Keratinocyte (primary cell): Measurements from ENCODE around the gene MATK. TPM values are rescaled to one million over a fixed set of nuclear protein-coding genes. Genes with fewer than 3 reads are reported as not detected.

ENCODE experiments used
- DNase-seq: peaks from one replicate; pipeline ENCODE4 v3.0.0-alpha.2; 2011; ENCODE audit warnings: low read depth, missing footprints, low spot score
- FAIRE-seq: peaks from 2 replicates; lab custom pipeline; 2011; peaks lifted over from hg19 to GRCh38; lab: Jason Lieb, UNC
- H2AFZ ChIP-seq: 2 replicates; pipeline ENCODE4 v1.6.0; 2012; ENCODE audit warnings: low read length, control low read depth, inconsistent platforms; ENCODE audit not compliant: control insufficient read depth
- H3K27ac ChIP-seq: 2 replicates; pipeline ENCODE4 v1.5.1; 2011; ENCODE audit warnings: low read length; ENCODE audit not compliant: control insufficient read depth, insufficient read depth
- H3K27me3 ChIP-seq: 3 replicates; pipeline ENCODE4 v1.6.0; 2011; ENCODE audit warnings: low read length; ENCODE audit not compliant: control insufficient read depth, insufficient read depth; ENCODE audit errors: extremely low read depth
- H3K36me3 ChIP-seq, 2 experiments: 2 replicates in 1 of 2; 3 replicates in 1 of 2; pipeline ENCODE4 v1.5.1; 2011; ENCODE audit warnings: low read length in 2 of 2, mild to moderate bottlenecking in 1 of 2; ENCODE audit not compliant: control insufficient read depth in 2 of 2, insufficient read depth in 2 of 2; ENCODE audit errors: extremely low read depth in 1 of 2
- H3K4me1 ChIP-seq: 3 replicates; pipeline ENCODE4 v1.5.1; 2011; ENCODE audit warnings: low read length; ENCODE audit not compliant: control insufficient read depth, insufficient read depth; ENCODE audit errors: extremely low read depth
- H3K4me2 ChIP-seq: 3 replicates; pipeline ENCODE4 v1.6.0; 2011; ENCODE audit warnings: low read depth, low read length; ENCODE audit not compliant: control insufficient read depth, insufficient read depth; ENCODE audit errors: extremely low read depth
- H3K4me3 ChIP-seq, 3 experiments: fragments of 200-600 bp in 1 of 3; sonication (generic) in 1 of 3; 2 replicates in 2 of 3; 3 replicates in 1 of 3; pipeline ENCODE4 v1.5.1; 2011 to 2016; ENCODE audit warnings: low read length in 3 of 3, mild to moderate bottlenecking in 3 of 3, control low read depth in 2 of 3, inconsistent platforms in 1 of 3, low read depth in 1 of 3, mixed read lengths in 1 of 3, mixed run types in 1 of 3, moderate library complexity in 1 of 3; ENCODE audit not compliant: control insufficient read depth in 2 of 3, insufficient read depth in 2 of 3; ENCODE audit errors: extremely low read depth in 1 of 3
- H3K79me2 ChIP-seq: 2 replicates; pipeline ENCODE4 v1.6.0; 2012; ENCODE audit warnings: low read length; ENCODE audit not compliant: control insufficient read depth, insufficient read depth
- H3K9ac ChIP-seq: 3 replicates; pipeline ENCODE4 v1.6.0; 2011; ENCODE audit warnings: low read length; ENCODE audit not compliant: control insufficient read depth, insufficient read depth; ENCODE audit errors: extremely low read depth
- H3K9me1 ChIP-seq: 3 replicates; pipeline ENCODE4 v1.6.0; 2011; ENCODE audit warnings: low read length; ENCODE audit not compliant: control insufficient read depth, insufficient read depth; ENCODE audit errors: extremely low read depth
- H3K9me3 ChIP-seq: 2 replicates; pipeline ENCODE4 v1.5.1; 2012; ENCODE audit warnings: low read depth, low read length; ENCODE audit not compliant: control insufficient read depth
- H4K20me1 ChIP-seq: 3 replicates; pipeline ENCODE4 v1.6.0; 2011; ENCODE audit warnings: low read length; ENCODE audit not compliant: control insufficient read depth, insufficient read depth; ENCODE audit errors: extremely low read depth
- EZH2 ChIP-seq: IDR thresholded peaks from one replicate; pipeline ENCODE4 v1.6.1; 2012; ENCODE audit warnings: inconsistent platforms, mild to moderate bottlenecking, low read length, moderate library complexity
- dilution Hi-C: fragments of 300-500 bp; cut with MboI; formaldehyde crosslinking; loops from one replicate; pipeline ENCODE4 v1.7.0; 2020; ENCODE audit warnings: low sequenced_read_pairs; ENCODE audit not compliant: extremely low pct_ligation_motif_present
- polyA plus RNA-seq, 5 experiments: library from polyadenylated mRNA; depleted of rRNA in 3 of 5; stranded (reverse) in 3 of 5; stranded (forward) in 1 of 5; unstranded in 1 of 5; fragments of >200 nt; gene quantifications; 1 replicate in 1 of 5; 2 replicates in 3 of 5; 3 replicates in 1 of 5; pipeline versions ENCODE4 v1.2.1 to v1.2.3, GENCODE V29; 2011 to 2012; ENCODE audit warnings: missing spikeins in 2 of 5, low read depth in 1 of 5, low replicate concordance in 1 of 5
- TF ChIP-seq, protein P1 (sequence below), 3 experiments: IDR thresholded peaks in 1 of 3; conservative IDR thresholded peaks in 1 of 3; optimal IDR thresholded peaks in 1 of 3; 2 replicates in 2 of 3; 3 replicates in 1 of 3; pipeline versions ENCODE3 to v1.5.1; 2011; ENCODE audit warnings: low read length in 3 of 3, mild to moderate bottlenecking in 3 of 3, moderate library complexity in 2 of 3, control low read depth in 1 of 3, inconsistent platforms in 1 of 3; ENCODE audit not compliant: insufficient read depth in 2 of 3; ENCODE audit errors: extremely low read depth in 1 of 3

MATK gene
- polyA plus RNA-seq, 1 donor (not counting 4 experiments of a cell fraction or from before 2014, with no cell fraction given): 0.16 TPM

- no peak overlapping the region for H3K4me2 ChIP-seq
- no peak overlapping the region for H2AFZ ChIP-seq
- H3K4me3 ChIP-seq: no peak overlapping the region
- H3K9me1 ChIP-seq: no peaks in the 10 kb centered on the region
- no peak overlapping the region for H3K9ac ChIP-seq
- DNase-seq (no peak), FAIRE-seq (no peak)
- no peaks in the 10 kb centered on the region for H3K9me3 ChIP-seq
- peaks cover 8% of the 10 kb centered on the region for H3K4me1 ChIP-seq
- dilution Hi-C loops: no loop called here
- TF ChIP-seq, protein P1, sequence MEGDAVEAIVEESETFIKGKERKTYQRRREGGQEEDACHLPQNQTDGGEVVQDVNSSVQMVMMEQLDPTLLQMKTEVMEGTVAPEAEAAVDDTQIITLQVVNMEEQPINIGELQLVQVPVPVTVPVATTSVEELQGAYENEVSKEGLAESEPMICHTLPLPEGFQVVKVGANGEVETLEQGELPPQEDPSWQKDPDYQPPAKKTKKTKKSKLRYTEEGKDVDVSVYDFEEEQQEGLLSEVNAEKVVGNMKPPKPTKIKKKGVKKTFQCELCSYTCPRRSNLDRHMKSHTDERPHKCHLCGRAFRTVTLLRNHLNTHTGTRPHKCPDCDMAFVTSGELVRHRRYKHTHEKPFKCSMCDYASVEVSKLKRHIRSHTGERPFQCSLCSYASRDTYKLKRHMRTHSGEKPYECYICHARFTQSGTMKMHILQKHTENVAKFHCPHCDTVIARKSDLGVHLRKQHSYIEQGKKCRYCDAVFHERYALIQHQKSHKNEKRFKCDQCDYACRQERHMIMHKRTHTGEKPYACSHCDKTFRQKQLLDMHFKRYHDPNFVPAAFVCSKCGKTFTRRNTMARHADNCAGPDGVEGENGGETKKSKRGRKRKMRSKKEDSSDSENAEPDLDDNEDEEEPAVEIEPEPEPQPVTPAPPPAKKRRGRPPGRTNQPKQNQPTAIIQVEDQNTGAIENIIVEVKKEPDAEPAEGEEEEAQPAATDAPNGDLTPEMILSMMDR (optimal IDR thresholded peaks at IDR 0.05 in 1 of 3, IDR thresholded peaks at IDR 0.05 in 1 of 3, conservative IDR thresholded peaks at IDR 0.05 in 1 of 3; ENCODE audit: extremely low read depth in 1 of 3, insufficient read depth in 2 of 3, low read length in 3 of 3): no peak
- no peaks in the 10 kb centered on the region for H4K20me1 ChIP-seq
- H3K27ac ChIP-seq: no peak overlapping the region
- no peaks in the 10 kb centered on the region for H3K36me3 ChIP-seq
- peaks cover 41% of the 10 kb centered on the region for H3K27me3 ChIP-seq
- H3K79me2 ChIP-seq: no peaks in the 10 kb centered on the region
Observed at GRCh38 chr19:3830621-3831589, 44.7 kb upstream of the MATK start.

DNA sequence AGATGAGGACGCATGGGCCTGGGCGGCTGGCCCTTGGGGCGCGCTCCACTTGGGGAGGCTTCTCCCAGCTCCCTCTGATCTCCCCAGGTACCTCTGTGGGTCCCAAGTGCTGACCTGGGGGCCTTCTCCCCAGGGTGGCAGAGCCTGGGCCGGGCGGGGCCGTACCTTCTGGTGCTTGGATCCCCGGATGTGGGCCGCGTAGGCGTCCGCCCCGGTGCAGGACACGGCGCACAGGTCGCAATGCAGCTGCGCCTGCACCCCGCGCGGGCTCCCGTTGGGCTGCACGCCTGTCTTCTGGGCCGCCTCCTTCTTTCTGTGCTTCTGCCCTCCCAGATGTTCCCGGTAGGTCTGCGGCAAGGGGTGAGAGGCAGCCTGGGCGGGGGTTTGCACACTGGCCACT is 41.1 kb upstream of the MATK start:
- peaks cover 28% of the 10 kb centered on the region for H3K27me3 ChIP-seq
- FAIRE-seq: no peak
- H3K9ac ChIP-seq: no peak overlapping the region
- no peaks in the 10 kb centered on the region for H3K9me3 ChIP-seq
- no peaks in the 10 kb centered on the region for H4K20me1 ChIP-seq
- no peak overlapping the region for H3K4me3 ChIP-seq
- H3K9me1 ChIP-seq: no peaks in the 10 kb centered on the region
- no peak overlapping the region for H3K27ac ChIP-seq
- no peaks in the 10 kb centered on the region for H3K36me3 ChIP-seq
- no peak overlapping the region for H3K4me2 ChIP-seq
- dilution Hi-C loops: no loop called here
- H3K79me2 ChIP-seq: no peaks in the 10 kb centered on the region
- TF ChIP-seq, protein P1 (optimal IDR thresholded peaks at IDR 0.05 in 1 of 3, IDR thresholded peaks at IDR 0.05 in 1 of 3, conservative IDR thresholded peaks at IDR 0.05 in 1 of 3; ENCODE audit: extremely low read depth in 1 of 3, insufficient read depth in 2 of 3, low read length in 3 of 3): no peak
- no peak for TF ChIP-seq EZH2
- H3K4me1 ChIP-seq: peaks cover 8% of the 10 kb centered on the region
- no peak for DNase-seq
- H2AFZ ChIP-seq: no peak overlapping the region
